ENCODE measurements around the gene IFNL3. TPM values are rescaled to one million over a fixed set of nuclear protein-coding genes. Genes with fewer than 3 reads are reported as not detected.
"Not testable (repeated sequence)": the region's sequence is repeated elsewhere in the genome, so short reads cannot be mapped to it uniquely, and the experiment has no call there.

IFNL3 gene
- total and polyA plus RNA-seq, 2 donors, result 0.07 TPM; not detected in 1

GRCh38 chr19:39269369-39269768 is 24.6 kb upstream of the IFNL3 start:
- not testable (repeated sequence) for H3K36me3 ChIP-seq (ENCODE audit: control insufficient read depth in 2 of 2, insufficient read depth in 2 of 2, low read length in 1 of 2); H3K9me3 ChIP-seq (ENCODE audit: control insufficient read depth in 2 of 2, insufficient read depth in 1 of 2, low read length in 1 of 2); H3K4me3 ChIP-seq (ENCODE audit: low read length in 2 of 2); H3K4me1 ChIP-seq (ENCODE audit: control insufficient read depth in 2 of 2, insufficient read depth in 2 of 2, low read length in 2 of 2); DNase-seq (ENCODE audit: low read depth in 6 of 9, low spot score in 9 of 9); H3K27ac ChIP-seq (ENCODE audit: low read depth in 1 of 2, low read length in 1 of 2)
- H3K27me3 ChIP-seq (ENCODE audit: control insufficient read depth in 2 of 2, insufficient read depth in 1 of 2, low read length in 1 of 2), result peaks cover 14 to 26% of the 10 kb centered on the region in 2 donors
- 90% methylated on average over 10 of the region's 10 CpGs for WGBS

GRCh38 chr19:39268531-39269223 is 23.9 kb upstream of the IFNL3 start:
- peaks cover 21 to 32% of the 10 kb centered on the region in 2 donors for H3K27me3 ChIP-seq (ENCODE audit: control insufficient read depth in 2 of 2, insufficient read depth in 1 of 2, low read length in 1 of 2)
- WGBS, result 88% methylated on average over 10 of the region's 10 CpGs
- not testable (repeated sequence) for H3K9me3 ChIP-seq (ENCODE audit: control insufficient read depth in 2 of 2, insufficient read depth in 1 of 2, low read length in 1 of 2); DNase-seq (ENCODE audit: low read depth in 6 of 9, low spot score in 9 of 9); H3K4me3 ChIP-seq (ENCODE audit: low read length in 2 of 2); H3K27ac ChIP-seq (ENCODE audit: low read depth in 1 of 2, low read length in 1 of 2); H3K4me1 ChIP-seq (ENCODE audit: control insufficient read depth in 2 of 2, insufficient read depth in 2 of 2, low read length in 2 of 2); H3K36me3 ChIP-seq (ENCODE audit: control insufficient read depth in 2 of 2, insufficient read depth in 2 of 2, low read length in 1 of 2)

- peaks cover 27 to 38% of the 10 kb centered on the region in 2 donors for H3K27me3 ChIP-seq (ENCODE audit: control insufficient read depth in 2 of 2, insufficient read depth in 1 of 2, low read length in 1 of 2)
- not testable (repeated sequence) for H3K27ac ChIP-seq (ENCODE audit: low read depth in 1 of 2, low read length in 1 of 2); DNase-seq (ENCODE audit: low read depth in 6 of 9, low spot score in 9 of 9); H3K36me3 ChIP-seq (ENCODE audit: control insufficient read depth in 2 of 2, insufficient read depth in 2 of 2, low read length in 1 of 2); H3K4me1 ChIP-seq (ENCODE audit: control insufficient read depth in 2 of 2, insufficient read depth in 2 of 2, low read length in 2 of 2); H3K9me3 ChIP-seq (ENCODE audit: control insufficient read depth in 2 of 2, insufficient read depth in 1 of 2, low read length in 1 of 2); H3K4me3 ChIP-seq (ENCODE audit: low read length in 2 of 2)
- no CpG with 5 or more reads among the region's 1 CpG for WGBS
These were observed 23.3 kb upstream of the IFNL3 start, which contains the start of gene IFNL2 for GRCh38 chr19:39268085-39268484. Gene IFNL2, plus strand, starts transcription at chr19:39268396. Its CDS starts 173 bp downstream, at chr19:39268569.

GRCh38 chr19:39265321-39265916 is 20.6 kb upstream of the IFNL3 start:
- no peak overlapping the region for H3K27ac ChIP-seq (ENCODE audit: low read depth in 1 of 2, low read length in 1 of 2)
- H3K4me3 ChIP-seq (ENCODE audit: low read length in 2 of 2), result no peak overlapping the region
- H3K9me3 ChIP-seq (ENCODE audit: control insufficient read depth in 2 of 2, insufficient read depth in 1 of 2, low read length in 1 of 2), result no peaks in the 10 kb centered on the region
- peaks cover 35 to 55% of the 10 kb centered on the region in 2 donors for H3K27me3 ChIP-seq (ENCODE audit: control insufficient read depth in 2 of 2, insufficient read depth in 1 of 2, low read length in 1 of 2)
- DNase-seq (ENCODE audit: low read depth in 6 of 9, low spot score in 9 of 9), result no peak
- no peaks in the 10 kb centered on the region for H3K4me1 ChIP-seq (ENCODE audit: control insufficient read depth in 2 of 2, insufficient read depth in 2 of 2, low read length in 2 of 2)
- H3K36me3 ChIP-seq (ENCODE audit: control insufficient read depth in 2 of 2, insufficient read depth in 2 of 2, low read length in 1 of 2), result no peaks in the 10 kb centered on the region
- 56% methylated on average over 39 of the region's 39 CpGs for WGBS

- H3K9me3 ChIP-seq (ENCODE audit: control insufficient read depth in 2 of 2, insufficient read depth in 1 of 2, low read length in 1 of 2), result no peaks in the 10 kb centered on the region
- no peak overlapping the region for H3K4me3 ChIP-seq (ENCODE audit: low read length in 2 of 2)
- DNase-seq (ENCODE audit: low read depth in 6 of 9, low spot score in 9 of 9), result no peak
- peaks cover 35 to 53% of the 10 kb centered on the region in 2 donors for H3K27me3 ChIP-seq (ENCODE audit: control insufficient read depth in 2 of 2, insufficient read depth in 1 of 2, low read length in 1 of 2)
- WGBS, result 13% methylated on average over 102 of the region's 102 CpGs
- H3K4me1 ChIP-seq (ENCODE audit: control insufficient read depth in 2 of 2, insufficient read depth in 2 of 2, low read length in 2 of 2), result no peaks in the 10 kb centered on the region
- no peaks in the 10 kb centered on the region for H3K36me3 ChIP-seq (ENCODE audit: control insufficient read depth in 2 of 2, insufficient read depth in 2 of 2, low read length in 1 of 2)
- no peak overlapping the region for H3K27ac ChIP-seq (ENCODE audit: low read depth in 1 of 2, low read length in 1 of 2)
These were observed 19.8 kb upstream of the IFNL3 start for GRCh38 chr19:39264306-39265290.

- 32% methylated on average over 17 of the region's 17 CpGs for WGBS
- DNase-seq (ENCODE audit: low read depth in 6 of 9, low spot score in 9 of 9), result no peak
- Histone ChIP-seq H3K4me3 (ENCODE audit: low read length in 2 of 2) (no peak overlapping the region), H3K36me3 (ENCODE audit: control insufficient read depth in 2 of 2, insufficient read depth in 2 of 2, low read length in 1 of 2) (no peaks in the 10 kb centered on the region), H3K4me1 (ENCODE audit: control insufficient read depth in 2 of 2, insufficient read depth in 2 of 2, low read length in 2 of 2) (no peaks in the 10 kb centered on the region), H3K27ac (ENCODE audit: low read depth in 1 of 2, low read length in 1 of 2) (no peak overlapping the region), H3K9me3 (ENCODE audit: control insufficient read depth in 2 of 2, insufficient read depth in 1 of 2, low read length in 1 of 2) (no peaks in the 10 kb centered on the region), H3K27me3 (ENCODE audit: control insufficient read depth in 2 of 2, insufficient read depth in 1 of 2, low read length in 1 of 2) (peaks cover 35 to 53% of the 10 kb centered on the region in 2 donors)
These were observed 19.1 kb upstream of the IFNL3 start for GRCh38 chr19:39263912-39264305.

- Histone ChIP-seq H3K27me3 (ENCODE audit: control insufficient read depth in 2 of 2, insufficient read depth in 1 of 2, low read length in 1 of 2) (peaks cover 35 to 51% of the 10 kb centered on the region in 2 donors), H3K36me3 (ENCODE audit: control insufficient read depth in 2 of 2, insufficient read depth in 2 of 2, low read length in 1 of 2) (no peaks in the 10 kb centered on the region), H3K27ac (ENCODE audit: low read depth in 1 of 2, low read length in 1 of 2) (no peak overlapping the region), H3K4me3 (ENCODE audit: low read length in 2 of 2) (no peak overlapping the region), H3K9me3 (ENCODE audit: control insufficient read depth in 2 of 2, insufficient read depth in 1 of 2, low read length in 1 of 2) (no peaks in the 10 kb centered on the region), H3K4me1 (ENCODE audit: control insufficient read depth in 2 of 2, insufficient read depth in 2 of 2, low read length in 2 of 2) (no peaks in the 10 kb centered on the region)
- DNase-seq (ENCODE audit: low read depth in 6 of 9, low spot score in 9 of 9), result no peak
- 95% methylated on average over 4 of the region's 4 CpGs for WGBS
These were observed 17.7 kb upstream of the IFNL3 start for GRCh38 chr19:39262496-39262895.

- Histone ChIP-seq H3K27ac (ENCODE audit: low read depth in 1 of 2, low read length in 1 of 2) (no peak overlapping the region), H3K9me3 (ENCODE audit: control insufficient read depth in 2 of 2, insufficient read depth in 1 of 2, low read length in 1 of 2) (no peaks in the 10 kb centered on the region), H3K4me3 (ENCODE audit: low read length in 2 of 2) (no peak overlapping the region), H3K36me3 (ENCODE audit: control insufficient read depth in 2 of 2, insufficient read depth in 2 of 2, low read length in 1 of 2) (no peaks in the 10 kb centered on the region), H3K27me3 (ENCODE audit: control insufficient read depth in 2 of 2, insufficient read depth in 1 of 2, low read length in 1 of 2) (peaks cover 35 to 49% of the 10 kb centered on the region in 2 donors), H3K4me1 (ENCODE audit: control insufficient read depth in 2 of 2, insufficient read depth in 2 of 2, low read length in 2 of 2) (no peaks in the 10 kb centered on the region)
- no peak for DNase-seq (ENCODE audit: low read depth in 6 of 9, low spot score in 9 of 9)
- WGBS, result 93% methylated on average over 3 of the region's 3 CpGs
These were observed 16.9 kb upstream of the IFNL3 start for GRCh38 chr19:39261704-39262103.

- WGBS, result over 99% methylated on average over 4 of the region's 4 CpGs
- H3K4me3 ChIP-seq (ENCODE audit: low read length in 2 of 2), result no peak overlapping the region
- no peak for DNase-seq (ENCODE audit: low read depth in 6 of 9, low spot score in 9 of 9)
- peaks cover 0 to 29% of the 10 kb centered on the region in 2 donors for H3K27me3 ChIP-seq (ENCODE audit: control insufficient read depth in 2 of 2, insufficient read depth in 1 of 2, low read length in 1 of 2)
- H3K36me3 ChIP-seq (ENCODE audit: control insufficient read depth in 2 of 2, insufficient read depth in 2 of 2, low read length in 1 of 2), result no peaks in the 10 kb centered on the region
- no peaks in the 10 kb centered on the region for H3K4me1 ChIP-seq (ENCODE audit: control insufficient read depth in 2 of 2, insufficient read depth in 2 of 2, low read length in 2 of 2)
- H3K9me3 ChIP-seq (ENCODE audit: control insufficient read depth in 2 of 2, insufficient read depth in 1 of 2, low read length in 1 of 2), result peaks cover 0 to 1% of the 10 kb centered on the region in 2 donors
- H3K27ac ChIP-seq (ENCODE audit: low read depth in 1 of 2, low read length in 1 of 2), result no peak overlapping the region
These were observed 12.4 kb upstream of the IFNL3 start for GRCh38 chr19:39257227-39257626.

All from thymus (tissue), 11 donors.